ENCODE measurements around the gene ITGA6.
A peak's percentile ranks its signal among the peaks of the same experiment; 100 is the strongest.

Gene ITGA6

DNA sequence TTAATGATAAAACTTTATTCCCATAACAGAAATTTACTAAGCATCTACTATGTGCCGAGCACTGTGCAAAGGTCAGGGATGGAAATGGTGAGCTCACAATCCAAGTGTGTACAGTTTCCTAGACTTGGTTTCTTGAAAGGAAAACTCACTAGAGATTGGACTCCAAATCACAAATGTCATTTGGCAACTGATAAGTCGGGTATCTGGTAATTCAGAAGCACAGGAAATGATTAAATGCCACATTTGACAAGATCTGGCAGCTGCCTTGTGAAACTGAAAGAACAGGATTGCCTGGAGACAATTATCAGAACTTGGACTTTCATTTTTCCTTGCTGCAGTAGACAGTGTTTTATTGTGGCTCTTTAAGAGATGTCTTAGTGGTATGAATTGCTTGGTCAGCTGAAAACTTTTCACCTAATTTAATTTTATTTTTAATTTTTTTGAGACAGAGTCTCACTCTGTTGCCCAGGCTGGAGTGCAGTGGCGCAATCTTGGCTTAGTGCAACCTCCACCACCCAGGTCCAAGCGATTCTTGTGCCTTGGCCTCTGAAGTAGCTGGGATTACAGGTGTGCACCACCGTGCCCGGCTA, 19.2 kb downstream of the ITGA6 start:
- H3K4me1 Mint-ChIP-seq: no peaks in the 10 kb centered on the region
- H3K36me3 Mint-ChIP-seq: no peaks in the 10 kb centered on the region
- H3K27me3 Mint-ChIP-seq: peaks cover 31% of the 10 kb centered on the region
- H3K9me3 Mint-ChIP-seq: no peaks in the 10 kb centered on the region
- no peak overlapping the region for H3K27ac Mint-ChIP-seq
- H3K4me3 Mint-ChIP-seq: no peak overlapping the region
- no peak for ATAC-seq

DNA sequence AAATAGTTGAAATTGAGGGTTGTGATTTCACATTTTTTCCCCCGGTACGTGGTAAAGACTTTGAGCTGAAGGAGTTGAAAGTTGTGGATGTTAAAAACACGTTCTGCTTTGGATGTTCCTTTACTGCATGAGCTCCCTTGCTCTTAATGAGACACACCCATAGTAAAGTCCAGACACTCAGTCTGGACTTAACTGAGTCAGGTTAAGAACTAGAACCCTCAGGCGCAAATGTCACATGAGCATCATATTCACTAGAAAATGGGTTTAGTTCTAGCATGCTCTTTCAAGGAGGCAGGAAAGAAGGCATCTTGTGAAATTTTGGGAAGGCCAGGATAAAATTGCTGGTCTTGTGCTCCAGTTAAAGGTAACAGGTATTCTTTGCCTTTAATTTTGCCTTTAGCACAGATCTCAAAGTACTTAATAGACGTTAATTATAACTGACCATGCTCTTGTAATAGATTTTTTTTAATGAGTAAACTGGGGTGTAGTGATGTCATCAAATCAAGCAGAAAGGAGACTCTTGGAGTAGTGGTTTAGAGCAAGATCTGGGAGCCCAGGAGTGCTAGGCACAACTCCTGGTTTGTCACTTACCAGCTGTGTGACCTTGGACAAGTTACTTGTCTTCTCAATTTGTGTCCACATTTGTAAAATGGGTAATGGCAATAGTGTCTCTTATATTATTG, 20.6 kb downstream of the ITGA6 start:
- Mint-ChIP-seq H3K4me1 (no peaks in the 10 kb centered on the region), H3K27me3 (peaks cover 36% of the 10 kb centered on the region), H3K4me3 (no peak overlapping the region), H3K9me3 (no peaks in the 10 kb centered on the region), H3K27ac (no peak overlapping the region), H3K36me3 (no peaks in the 10 kb centered on the region)
- ATAC-seq: no peak

GRCh38 chr2:172448544-172449267, 21.3 kb downstream of the ITGA6 start:
- Mint-ChIP-seq H3K4me3 (no peak overlapping the region), H3K27ac (no peak overlapping the region), H3K36me3 (no peaks in the 10 kb centered on the region), H3K27me3 (peaks cover 43% of the 10 kb centered on the region), H3K9me3 (no peaks in the 10 kb centered on the region), H3K4me1 (no peaks in the 10 kb centered on the region)
- no peak for ATAC-seq

GRCh38 chr2:172449911-172450550, 22.6 kb downstream of the ITGA6 start:
- Mint-ChIP-seq H3K27ac (no peak overlapping the region), H3K4me1 (no peaks in the 10 kb centered on the region), H3K27me3 (peaks cover 52% of the 10 kb centered on the region), H3K9me3 (no peaks in the 10 kb centered on the region), H3K4me3 (no peak overlapping the region), H3K36me3 (no peaks in the 10 kb centered on the region)
- ATAC-seq: no peak

GRCh38 chr2:172451923-172452322, 24.5 kb downstream of the ITGA6 start:
- no peak overlapping the region for H3K27ac Mint-ChIP-seq
- H3K9me3 Mint-ChIP-seq: no peaks in the 10 kb centered on the region
- H3K4me1 Mint-ChIP-seq: no peaks in the 10 kb centered on the region
- H3K4me3 Mint-ChIP-seq: no peak overlapping the region
- no peak for ATAC-seq
- no peaks in the 10 kb centered on the region for H3K36me3 Mint-ChIP-seq
- H3K27me3 Mint-ChIP-seq: peaks cover 52% of the 10 kb centered on the region

DNA sequence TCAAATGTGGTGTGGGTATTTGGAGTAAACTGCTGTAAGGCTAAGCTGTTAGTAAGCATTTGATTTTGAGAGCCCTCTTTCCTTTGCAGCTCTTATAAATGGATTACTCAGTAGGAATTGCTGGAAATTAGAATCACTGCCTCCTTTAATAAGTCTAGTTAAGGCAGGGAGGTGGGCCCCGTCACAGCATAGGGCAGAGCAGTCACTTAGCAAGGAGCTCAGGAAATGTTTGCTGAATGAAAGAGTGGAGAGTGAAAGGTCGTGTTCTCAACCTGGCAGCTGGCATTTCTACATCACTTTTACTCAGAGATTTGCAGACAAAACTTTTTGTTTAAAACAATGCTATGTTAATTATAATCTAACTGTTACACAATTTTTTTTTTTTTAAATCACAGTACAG, 25.5 kb downstream of the ITGA6 start:
- Mint-ChIP-seq H3K4me3 (no peak overlapping the region), H3K27me3 (peaks cover 47% of the 10 kb centered on the region), H3K27ac (no peak overlapping the region), H3K4me1 (no peaks in the 10 kb centered on the region), H3K36me3 (no peaks in the 10 kb centered on the region), H3K9me3 (no peaks in the 10 kb centered on the region)
- no peak for ATAC-seq

- H3K4me1 Mint-ChIP-seq: peaks cover 1% of the 10 kb centered on the region
- H3K36me3 Mint-ChIP-seq: no peaks in the 10 kb centered on the region
- no peak overlapping the region for H3K4me3 Mint-ChIP-seq
- ATAC-seq: no peak
- H3K27me3 Mint-ChIP-seq: peaks cover 32% of the 10 kb centered on the region
- no peaks in the 10 kb centered on the region for H3K9me3 Mint-ChIP-seq
- no peak overlapping the region for H3K27ac Mint-ChIP-seq
Measured at GRCh38 chr2:172454404-172455120, 27.2 kb downstream of the ITGA6 start.

DNA sequence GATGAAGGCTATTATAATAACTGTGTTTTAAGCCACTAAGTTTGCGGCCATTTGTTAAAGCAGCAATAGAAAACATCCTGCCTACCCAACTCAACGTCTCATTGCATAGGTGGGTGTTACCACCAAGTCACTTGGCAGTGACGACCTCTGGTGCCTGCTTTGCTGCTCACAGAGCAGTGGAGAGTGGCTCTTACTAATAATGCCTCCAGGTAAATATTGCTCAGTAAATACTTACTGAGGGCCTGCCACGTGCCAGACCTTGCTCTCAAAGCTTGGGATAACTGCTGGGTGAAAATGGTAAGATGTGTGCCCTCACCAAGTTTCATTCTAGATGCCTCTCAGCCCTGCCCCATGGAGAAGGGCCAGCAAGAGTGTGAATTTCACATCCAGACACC, 27.7 kb downstream of the ITGA6 start:
- Mint-ChIP-seq H3K4me1 (peaks cover 7% of the 10 kb centered on the region), H3K4me3 (no peak overlapping the region), H3K27me3 (peaks cover 26% of the 10 kb centered on the region), H3K27ac (no peak overlapping the region), H3K36me3 (no peaks in the 10 kb centered on the region), H3K9me3 (no peaks in the 10 kb centered on the region)
- no peak for ATAC-seq

DNA sequence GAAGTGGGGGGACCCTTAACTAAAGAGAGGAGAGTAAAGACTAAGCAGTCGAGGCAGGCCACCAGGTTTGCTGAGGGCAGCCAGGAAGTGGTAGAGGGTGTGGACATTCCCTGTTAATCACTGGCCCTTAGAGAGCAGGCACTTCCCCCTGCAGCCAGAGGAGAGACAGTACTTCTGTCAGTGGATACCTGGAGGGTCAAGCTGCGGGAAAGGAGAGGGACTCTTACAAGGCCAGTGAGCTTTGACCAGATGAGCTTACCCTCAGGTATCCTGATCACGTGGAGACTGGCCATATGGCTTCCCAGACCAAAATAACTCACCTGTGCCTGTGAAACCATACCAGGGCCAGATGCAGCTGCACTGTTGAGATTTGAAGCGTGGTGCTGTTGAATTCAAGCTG, 28.6 kb downstream of the ITGA6 start:
- H3K9me3 Mint-ChIP-seq: no peaks in the 10 kb centered on the region
- H3K27me3 Mint-ChIP-seq: peaks cover 21% of the 10 kb centered on the region
- no peak overlapping the region for H3K27ac Mint-ChIP-seq
- peaks cover 8% of the 10 kb centered on the region for H3K4me1 Mint-ChIP-seq
- ATAC-seq: no peak
- no peak overlapping the region for H3K4me3 Mint-ChIP-seq
- no peaks in the 10 kb centered on the region for H3K36me3 Mint-ChIP-seq

- Mint-ChIP-seq H3K27me3 (peaks cover 19% of the 10 kb centered on the region), H3K9me3 (no peaks in the 10 kb centered on the region), H3K36me3 (no peaks in the 10 kb centered on the region), H3K27ac (no peak overlapping the region), H3K4me3 (no peak overlapping the region), H3K4me1 (peaks cover 15% of the 10 kb centered on the region)
- ATAC-seq: no peak
Measured at GRCh38 chr2:172457536-172457935, 30.1 kb downstream of the ITGA6 start.

DNA sequence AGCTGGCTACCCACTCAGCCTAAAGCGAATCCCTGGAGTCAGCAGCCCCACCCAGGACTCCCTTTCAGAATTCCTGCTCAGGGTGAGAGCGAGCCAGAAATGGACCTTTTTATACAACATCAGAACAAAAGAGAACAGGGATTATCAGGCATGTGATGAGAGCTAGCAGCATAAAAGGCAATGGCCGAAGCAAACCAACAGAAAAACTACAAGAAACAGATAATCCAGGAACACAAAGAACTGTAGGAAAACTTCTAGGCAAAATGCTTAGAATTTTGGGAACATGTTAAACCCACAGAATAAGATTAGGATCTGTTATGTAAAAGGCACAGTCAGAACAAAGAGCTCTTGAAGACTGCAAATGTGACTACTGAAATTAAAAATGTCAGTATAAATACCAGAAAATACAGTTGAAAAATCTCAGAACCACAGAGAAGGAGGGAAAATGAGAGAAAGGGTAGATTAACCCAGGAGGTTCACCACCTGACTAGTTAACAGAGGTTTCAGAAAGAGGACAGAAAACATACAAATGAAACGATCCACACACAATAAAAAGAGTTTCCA, 31.3 kb downstream of the ITGA6 start:
- Mint-ChIP-seq H3K9me3 (no peaks in the 10 kb centered on the region), H3K27ac (no peak overlapping the region), H3K27me3 (peaks cover 9% of the 10 kb centered on the region), H3K36me3 (no peaks in the 10 kb centered on the region), H3K4me1 (peaks cover 26% of the 10 kb centered on the region), H3K4me3 (no peak overlapping the region)
- no peak for ATAC-seq

- peaks cover 5% of the 10 kb centered on the region for H3K27me3 Mint-ChIP-seq
- no peak overlapping the region for H3K4me3 Mint-ChIP-seq
- H3K27ac Mint-ChIP-seq: no peak overlapping the region
- H3K36me3 Mint-ChIP-seq: no peaks in the 10 kb centered on the region
- no peaks in the 10 kb centered on the region for H3K9me3 Mint-ChIP-seq
- ATAC-seq: no peak
- H3K4me1 Mint-ChIP-seq: peaks cover 44% of the 10 kb centered on the region
Measured at GRCh38 chr2:172460780-172461201, 33.4 kb downstream of the ITGA6 start.

DNA sequence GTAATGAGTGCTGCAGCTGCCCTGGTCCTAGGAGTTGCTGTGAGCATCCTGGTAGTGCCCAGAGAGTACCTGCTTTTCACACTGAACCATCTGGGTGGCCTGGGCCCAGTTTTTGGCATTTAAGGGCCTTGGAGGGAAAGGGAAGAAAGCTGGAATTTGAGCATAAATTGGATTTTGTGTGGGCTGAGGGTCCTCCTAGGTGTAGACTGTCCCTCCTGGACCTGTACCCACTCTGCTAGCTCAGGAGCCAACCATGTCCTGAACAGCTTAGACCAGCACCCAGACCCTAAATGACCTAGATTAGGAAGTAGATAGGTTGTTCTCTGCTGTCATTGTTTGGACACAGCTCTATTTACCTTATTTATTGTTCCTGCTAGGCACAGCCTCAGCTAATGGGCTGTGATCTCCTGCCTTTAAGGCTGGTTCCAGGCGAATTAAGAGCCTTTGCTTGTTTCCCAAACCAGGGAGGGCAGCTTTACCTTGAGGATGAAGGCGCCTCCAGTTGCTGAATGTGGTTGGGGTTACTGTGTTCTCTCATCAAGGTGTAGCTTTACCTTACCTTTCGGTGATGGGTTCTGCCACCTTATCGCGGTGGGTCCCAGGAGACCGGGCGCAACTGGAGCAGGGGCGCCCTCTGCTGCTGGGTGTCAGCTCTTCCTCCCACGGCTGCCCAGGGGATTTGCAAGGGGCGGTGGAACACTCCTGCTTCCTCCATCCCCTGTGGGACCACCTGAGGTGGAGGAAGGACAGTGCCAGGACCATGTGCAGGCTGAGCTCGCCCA, 34.4 kb downstream of the ITGA6 start:
- peak; percentile 73 for ATAC-seq
- no peak overlapping the region for H3K27ac Mint-ChIP-seq

DNA sequence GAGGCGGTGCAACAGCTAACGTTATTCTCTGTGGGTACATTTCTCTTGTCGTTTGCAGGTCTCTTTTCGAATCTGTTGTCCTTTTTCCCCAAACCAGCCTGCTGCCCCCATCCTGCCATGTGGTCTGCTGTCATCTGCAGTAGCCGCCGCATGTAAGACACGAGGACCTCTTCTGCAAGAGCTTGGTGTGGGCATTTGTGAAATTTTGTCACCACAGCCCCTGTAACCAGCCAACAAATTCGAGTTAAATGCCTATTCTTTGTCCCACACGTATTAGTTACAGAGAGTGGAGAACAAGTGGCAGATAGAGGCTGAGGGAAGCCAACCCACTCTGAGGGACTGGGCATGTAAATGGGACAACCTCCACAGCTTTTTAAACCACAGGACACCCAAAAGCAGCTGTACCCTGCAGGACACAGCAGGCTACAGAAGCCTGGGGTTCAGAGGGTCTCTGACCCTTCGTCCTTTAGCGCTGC, 35.0 kb downstream of the ITGA6 start:
- Mint-ChIP-seq H3K27me3 (peaks cover 9% of the 10 kb centered on the region), H3K36me3 (no peaks in the 10 kb centered on the region), H3K4me3 (no peak overlapping the region), H3K27ac (no peak overlapping the region), H3K4me1 (peaks cover 47% of the 10 kb centered on the region), H3K9me3 (no peaks in the 10 kb centered on the region)
- ATAC-seq: no peak

More for the DNA sequence above, 34.4 kb downstream of the ITGA6 start:
- H3K27me3 Mint-ChIP-seq: peaks cover 9% of the 10 kb centered on the region
- H3K4me1 Mint-ChIP-seq: peaks cover 47% of the 10 kb centered on the region
- H3K36me3 Mint-ChIP-seq: no peaks in the 10 kb centered on the region
- H3K4me3 Mint-ChIP-seq: no peak overlapping the region
- H3K9me3 Mint-ChIP-seq: no peaks in the 10 kb centered on the region
